Vagina (tissue), 2 donors: ENCODE measurements around the gene GDPD4.

Experiments
- CTCF ChIP-seq, 3 experiments: fragments of 450-650 bp in 2 of 3; fragments of 200-600 bp in 1 of 3; sonication (generic) in 1 of 3; IDR thresholded peaks; one replicate each; pipeline ENCODE4 v1.5.1; 2017 to 2019; ENCODE audit warnings: antibody characterized with exemption in 3 of 3, mild to moderate bottlenecking in 2 of 3, moderate library complexity in 2 of 3
- POLR2A ChIP-seq, 2 donors: fragments of 450-650 bp; IDR thresholded peaks; one replicate each; pipeline ENCODE4 v1.6.1; 2017; ENCODE audit warnings: antibody characterized with exemption in 2 of 2, mild to moderate bottlenecking in 2 of 2, moderate library complexity in 2 of 2

GRCh38 chr11:77320351-77320750, 18.9 kb upstream of the GDPD4 start:
- TF ChIP-seq CTCF (IDR thresholded peaks at IDR 0.05) (no peak), POLR2A (IDR thresholded peaks at IDR 0.05) (no peak)
